ENCODE measurements around the gene ATP2B1.

GRCh38 chr12:89689306-89689705, 19.3 kb downstream of the ATP2B1 start:
- TF ChIP-seq SIN3A (IDR thresholded peaks at IDR 0.05; ENCODE audit: borderline replicate concordance, insufficient read depth, low read length) (no peak), POLR2AphosphoS5 (IDR thresholded peaks at IDR 0.05; ENCODE audit: low read depth, low read length) (no peak), TAF1 (IDR thresholded peaks at IDR 0.05; ENCODE audit: borderline replicate concordance, insufficient read depth, low read length) (no peak)
- TF ChIP-seq, protein P1, sequence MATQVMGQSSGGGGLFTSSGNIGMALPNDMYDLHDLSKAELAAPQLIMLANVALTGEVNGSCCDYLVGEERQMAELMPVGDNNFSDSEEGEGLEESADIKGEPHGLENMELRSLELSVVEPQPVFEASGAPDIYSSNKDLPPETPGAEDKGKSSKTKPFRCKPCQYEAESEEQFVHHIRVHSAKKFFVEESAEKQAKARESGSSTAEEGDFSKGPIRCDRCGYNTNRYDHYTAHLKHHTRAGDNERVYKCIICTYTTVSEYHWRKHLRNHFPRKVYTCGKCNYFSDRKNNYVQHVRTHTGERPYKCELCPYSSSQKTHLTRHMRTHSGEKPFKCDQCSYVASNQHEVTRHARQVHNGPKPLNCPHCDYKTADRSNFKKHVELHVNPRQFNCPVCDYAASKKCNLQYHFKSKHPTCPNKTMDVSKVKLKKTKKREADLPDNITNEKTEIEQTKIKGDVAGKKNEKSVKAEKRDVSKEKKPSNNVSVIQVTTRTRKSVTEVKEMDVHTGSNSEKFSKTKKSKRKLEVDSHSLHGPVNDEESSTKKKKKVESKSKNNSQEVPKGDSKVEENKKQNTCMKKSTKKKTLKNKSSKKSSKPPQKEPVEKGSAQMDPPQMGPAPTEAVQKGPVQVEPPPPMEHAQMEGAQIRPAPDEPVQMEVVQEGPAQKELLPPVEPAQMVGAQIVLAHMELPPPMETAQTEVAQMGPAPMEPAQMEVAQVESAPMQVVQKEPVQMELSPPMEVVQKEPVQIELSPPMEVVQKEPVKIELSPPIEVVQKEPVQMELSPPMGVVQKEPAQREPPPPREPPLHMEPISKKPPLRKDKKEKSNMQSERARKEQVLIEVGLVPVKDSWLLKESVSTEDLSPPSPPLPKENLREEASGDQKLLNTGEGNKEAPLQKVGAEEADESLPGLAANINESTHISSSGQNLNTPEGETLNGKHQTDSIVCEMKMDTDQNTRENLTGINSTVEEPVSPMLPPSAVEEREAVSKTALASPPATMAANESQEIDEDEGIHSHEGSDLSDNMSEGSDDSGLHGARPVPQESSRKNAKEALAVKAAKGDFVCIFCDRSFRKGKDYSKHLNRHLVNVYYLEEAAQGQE (IDR thresholded peaks at IDR 0.05; ENCODE audit: insufficient read depth in 1 of 2, low read depth in 2 of 2, low read length in 2 of 2), result no peak
